PC-3 (cell line): ENCODE results near the gene PBX3. TPM values are rescaled to one million over a fixed set of nuclear protein-coding genes. Genes with fewer than 3 reads are reported as not detected.

Experiments used
- ATAC-seq: fragments of 200-7000 bp; cut with Tn5 transposase; 2 replicates; pipeline ENCODE4 v1.9.1; 2020; ENCODE audit warnings: mild to moderate bottlenecking, moderate library complexity
- BruUV-seq: library from RNA; stranded (reverse); fragments of 400-500 nt; replicated peaks from 2 replicates; lab custom pipeline; 2021; lab: Mats Ljungman, UMichigan
- CTCF ChIA-PET: fragments of 300-600 bp; sonication (Branson Sonifier 250); formaldehyde crosslinking; loops from one replicate; lab custom pipeline; 2022; ENCODE audit warnings: antibody characterized with exemption; lab: Charles Lee
- POLR2A ChIA-PET: fragments of 300-600 bp; sonication (Branson Sonifier 250); formaldehyde crosslinking; loops from one replicate; lab custom pipeline; 2022; ENCODE audit warnings: antibody characterized with exemption; ENCODE audit not compliant: unreplicated experiment; lab: Charles Lee
- DNase-seq: peaks from one replicate; pipeline ENCODE4 v3.0.0-alpha.2; 2015
- H2AFZ ChIP-seq: fragments of 300-600 bp; sonication (generic); 2 replicates; pipeline ENCODE4 v1.6.0; 2016; ENCODE audit warnings: antibody characterized with exemption, low read length
- H3F3A ChIP-seq: fragments of 300-600 bp; sonication (generic); one replicate; pipeline ENCODE4 v1.6.0; 2017; ENCODE audit warnings: antibody characterized with exemption, low read length, control low read depth, mild to moderate bottlenecking; ENCODE audit not compliant: unreplicated experiment
- H3K27ac ChIP-seq: fragments of 300-600 bp; sonication (generic); 2 replicates; pipeline ENCODE4 v1.5.1; 2016; ENCODE audit warnings: mild to moderate bottlenecking, low read length
- H3K27me3 ChIP-seq: fragments of 300-600 bp; sonication (generic); 2 replicates; pipeline ENCODE4 v1.6.1; 2016; ENCODE audit warnings: low read length, mixed read lengths
- H3K36me3 ChIP-seq: fragments of 300-600 bp; sonication (generic); 2 replicates; pipeline ENCODE4 v1.6.1; 2016; ENCODE audit warnings: low read depth, mixed run types, low read length, mixed read lengths
- H3K4me1 ChIP-seq: fragments of 300-600 bp; sonication (generic); 2 replicates; pipeline ENCODE4 v1.5.1; 2016; ENCODE audit warnings: low read length; ENCODE audit not compliant: insufficient read depth
- H3K4me2 ChIP-seq: fragments of 300-600 bp; sonication (generic); 2 replicates; pipeline ENCODE4 v1.6.0; 2016; ENCODE audit warnings: low read length
- H3K4me3 ChIP-seq: fragments of 300-600 bp; sonication (generic); 2 replicates; pipeline ENCODE4 v1.5.1; 2016; ENCODE audit warnings: mild to moderate bottlenecking, low read length, mixed read lengths
- H3K79me2 ChIP-seq: fragments of 300-600 bp; sonication (generic); 2 replicates; pipeline ENCODE4 v1.6.1; 2017; ENCODE audit warnings: low read length, mixed read lengths
- H3K9ac ChIP-seq: fragments of 300-600 bp; sonication (generic); 2 replicates; pipeline ENCODE4 v1.6.0; 2016; ENCODE audit warnings: mild to moderate bottlenecking, low read length
- H3K9me2 ChIP-seq: fragments of 300-600 bp; sonication (generic); replicated peaks from 2 replicates; pipeline ENCODE4 v1.6.1; 2016; ENCODE audit warnings: mixed run types, low read length, mixed read lengths
- H3K9me3 ChIP-seq: fragments of 300-600 bp; sonication (generic); 2 replicates; pipeline ENCODE4 v1.6.1; 2016; ENCODE audit warnings: low read length, mixed read lengths
- H4K20me1 ChIP-seq: fragments of 300-600 bp; sonication (generic); 2 replicates; pipeline ENCODE4 v1.6.1; 2016; ENCODE audit warnings: low read length, mixed read lengths
- CTCF ChIP-seq: fragments of 300-600 bp; sonication (generic); conservative IDR thresholded peaks from 2 replicates; pipeline ENCODE4 v1.5.1; 2017; ENCODE audit warnings: antibody characterized with exemption, low read depth, mild to moderate bottlenecking, low read length
- EZH2 ChIP-seq: fragments of 300-600 bp; sonication (generic); IDR thresholded peaks from one replicate; pipeline ENCODE4 v1.6.1; 2017; ENCODE audit warnings: antibody characterized with exemption, mild to moderate bottlenecking, low read length; ENCODE audit not compliant: unreplicated experiment
- EZH2phosphoT487 ChIP-seq: fragments of 300-600 bp; sonication (generic); IDR thresholded peaks from 2 replicates; pipeline ENCODE4 v1.6.1; 2018; ENCODE audit warnings: mild to moderate bottlenecking, antibody characterized with exemption, low read length, borderline replicate concordance
- intact Hi-C: fragments of 100-400 bp; cut with micrococcal nuclease; formaldehyde crosslinking; loops from 2 replicates; pipeline ENCODE4 v1.9.0; 2023
- total RNA-seq: library from RNA; depleted of rRNA; stranded (reverse); fragments of >200 nt; gene quantifications from 2 replicates; pipeline ENCODE4 v1.2.3, GENCODE V29; 2014

PBX3 gene
- total RNA-seq, 1 experiment from 2014 or later: 35.5 TPM

DNA sequence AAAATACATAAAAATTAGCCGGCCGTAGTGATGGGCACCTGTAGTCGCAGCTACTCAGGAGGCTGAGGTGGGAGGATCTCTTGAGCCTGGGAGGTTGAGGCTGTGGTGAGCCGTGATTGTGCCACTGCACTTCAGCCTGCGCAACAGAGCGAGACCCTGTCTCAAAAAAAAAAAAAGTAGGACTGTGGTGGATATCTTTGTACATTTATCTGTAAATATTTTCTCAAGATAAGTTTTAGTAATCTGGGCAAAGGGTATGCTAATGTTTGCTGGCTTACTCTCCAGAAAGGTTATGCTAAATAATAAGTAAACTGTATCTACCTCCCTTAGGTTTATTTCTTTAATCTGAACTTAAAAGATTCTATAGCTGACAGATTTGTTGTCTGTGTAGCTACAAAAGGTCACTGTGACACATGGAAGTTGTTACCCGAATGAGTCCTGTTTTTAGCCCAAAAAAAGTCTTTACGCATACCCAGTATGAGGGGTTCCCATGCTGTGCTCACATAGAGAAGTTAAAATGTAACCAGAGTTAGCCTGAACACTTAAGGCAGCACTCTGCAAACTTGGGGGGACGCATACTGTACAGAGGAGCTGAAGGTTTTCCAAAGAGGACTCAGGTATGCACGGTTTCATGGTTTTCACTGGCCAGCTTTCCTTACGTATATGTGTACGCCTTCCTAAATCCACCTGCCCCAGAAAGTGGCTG is 206.3 kb downstream of the PBX3 start:
- POLR2A ChIA-PET: no interaction called here
- Histone ChIP-seq H3K27me3 (no peaks in the 10 kb centered on the region), H3F3A (no peaks in the 10 kb centered on the region), H3K9ac (no peak overlapping the region), H3K4me2 (no peak overlapping the region), H3K4me3 (no peak overlapping the region), H3K27ac (no peak overlapping the region), H3K4me1 (peaks cover 31% of the 10 kb centered on the region), H3K9me3 (no peaks in the 10 kb centered on the region), H3K36me3 (no peaks in the 10 kb centered on the region), H2AFZ (no peak overlapping the region), H3K9me2 (no peaks in the 10 kb centered on the region), H4K20me1 (no peaks in the 10 kb centered on the region), H3K79me2 (no peaks in the 10 kb centered on the region)
- no TSS peak for BruUV-seq
- CTCF ChIA-PET: no interaction called here
- TF ChIP-seq EZH2: no peak
- intact Hi-C loops: no loop called here
- DNase-seq (no peak), ATAC-seq (no peak)

GRCh38 chr9:125956102-125956501 is 208.9 kb downstream of the PBX3 start:
- Histone ChIP-seq H3K9me2 (no peaks in the 10 kb centered on the region), H3K79me2 (no peaks in the 10 kb centered on the region), H3K36me3 (no peaks in the 10 kb centered on the region), H3K4me2 (peak overlapping the region; percentile 68), H3F3A (no peaks in the 10 kb centered on the region), H2AFZ (no peak overlapping the region), H3K9ac (peak overlapping the region; percentile 28; the same call in 1 of the 2 replicates), H3K4me3 (0 out of 2 replicates have a peak overlapping the region, but pooled peaks have one; percentile 17), H3K27me3 (no peaks in the 10 kb centered on the region), H4K20me1 (no peaks in the 10 kb centered on the region), H3K27ac (peak overlapping the region; percentile 79), H3K4me1 (peaks cover 20% of the 10 kb centered on the region), H3K9me3 (no peaks in the 10 kb centered on the region)
- intact Hi-C loops: no loop called here
- no peak for TF ChIP-seq CTCF
- no peak for TF ChIP-seq EZH2phosphoT487
- TF ChIP-seq EZH2: no peak
- ATAC-seq: peak; percentile 68
- DNase-seq: peak; percentile 78
- BruUV-seq: no TSS peak
- CTCF ChIA-PET: interaction anchor here (0.6 kb wide), 1 partner anchor 13 kb away, joined by 5 read pairs; no protein-coding TSS in a partner anchor
- POLR2A ChIA-PET: no interaction called here

- ATAC-seq: no peak
- BruUV-seq: no TSS peak
- no peaks in the 10 kb centered on the region for H4K20me1 ChIP-seq
- no peaks in the 10 kb centered on the region for H3K36me3 ChIP-seq
- no peak overlapping the region for H3K27ac ChIP-seq
- no peaks in the 10 kb centered on the region for H3K79me2 ChIP-seq
- no peaks in the 10 kb centered on the region for H3F3A ChIP-seq
- no peaks in the 10 kb centered on the region for H3K9me3 ChIP-seq
- no peak for DNase-seq
- intact Hi-C loops: no loop called here
- H3K4me2 ChIP-seq: no peak overlapping the region
- H3K27me3 ChIP-seq: no peaks in the 10 kb centered on the region
- no peaks in the 10 kb centered on the region for H3K9me2 ChIP-seq
- ChIA-PET CTCF (no interaction called here), POLR2A (no interaction called here)
- peaks cover 20% of the 10 kb centered on the region for H3K4me1 ChIP-seq
- no peak overlapping the region for H2AFZ ChIP-seq
- H3K4me3 ChIP-seq: no peak overlapping the region
- H3K9ac ChIP-seq: no peak overlapping the region
- TF ChIP-seq CTCF: no peak
- TF ChIP-seq EZH2phosphoT487: no peak
- TF ChIP-seq EZH2: no peak
These were observed 212.1 kb downstream of the PBX3 start for GRCh38 chr9:125959315-125959714.
